Measurements from ENCODE around the gene DDR1.

DNA sequence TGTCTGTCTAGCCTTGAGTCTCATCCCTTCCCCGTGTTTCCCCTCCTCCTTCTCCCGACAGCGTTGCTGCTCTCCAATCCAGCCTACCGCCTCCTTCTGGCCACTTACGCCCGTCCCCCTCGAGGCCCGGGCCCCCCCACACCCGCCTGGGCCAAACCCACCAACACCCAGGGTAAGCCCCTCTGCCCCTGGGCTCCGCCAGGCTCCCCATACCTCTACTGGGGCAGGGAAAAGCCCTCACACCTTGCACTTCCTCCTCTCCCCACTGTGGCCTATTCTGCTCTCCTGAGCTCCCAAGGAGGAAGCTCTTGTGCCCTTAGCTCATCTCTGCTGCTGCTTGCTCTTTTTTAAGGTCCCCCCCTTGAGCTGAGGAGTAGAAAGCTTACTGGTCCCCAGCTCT lies 11.0 kb downstream of the DDR1 start:
- TF ChIP-seq CTCF (optimal IDR thresholded peaks at IDR 0.05 in 1 of 3, IDR thresholded peaks at IDR 0.05 in 1 of 3, conservative IDR thresholded peaks at IDR 0.05 in 1 of 3; ENCODE audit: extremely low read depth in 1 of 3, insufficient read depth in 2 of 3, low read length in 3 of 3) (no peak), EZH2 (IDR thresholded peaks at IDR 0.05; ENCODE audit: low read length) (no peak)
